HCT116 (cell line): Measurements from ENCODE around the gene TMIGD3. TPM values are rescaled to one million over a fixed set of nuclear protein-coding genes. Genes with fewer than 3 reads are reported as not detected.

ENCODE experiments used
- ATAC-seq: fragments of 200-7000 bp; cut with Tn5 transposase; 2 replicates; pipeline ENCODE4 v1.9.1; 2020; ENCODE audit warnings: mild to moderate bottlenecking, moderate library complexity
- BruUV-seq: library from RNA; stranded (reverse); fragments of 400-500 nt; replicated peaks from 2 replicates; lab custom pipeline; 2021; lab: Mats Ljungman, UMichigan
- CTCF ChIA-PET: fragments of 300-600 bp; sonication (Branson Sonifier 250); formaldehyde crosslinking; loops from one replicate; lab custom pipeline; 2021; ENCODE audit warnings: antibody characterized with exemption; lab: Charles Lee
- POLR2A ChIA-PET: fragments of 300-600, 350-600 bp; sonication (Branson Sonifier 250); formaldehyde crosslinking; loops from one replicate; lab custom pipeline; 2021; ENCODE audit warnings: antibody characterized with exemption; lab: Charles Lee
- RAD21 ChIA-PET, 2 experiments: fragments of 300-600 bp; sonication (Branson Sonifier 250); formaldehyde crosslinking; loops; one replicate each; lab custom pipeline; 2023; ENCODE audit warnings: low total read pairs in 2 of 2; ENCODE audit not compliant: uncharacterized antibody in 2 of 2, unreplicated experiment in 2 of 2, low non-redundant PET in 1 of 2; lab: Charles Lee
- DNase-seq: peaks from one replicate; pipeline ENCODE4 v3.0.0-alpha.2; 2010; ENCODE audit warnings: low read depth, low spot score
- H2AFZ ChIP-seq: fragments of 200-600 bp; shearing (Covaris generic), sonication (generic); 2 replicates; pipeline ENCODE4 v1.6.1; 2017; ENCODE audit warnings: low read depth, mixed run types, mixed read lengths, antibody characterized with exemption, low read length; ENCODE audit not compliant: poor library complexity, severe bottlenecking
- H3K27ac ChIP-seq: 2 replicates; pipeline ENCODE4 v1.5.1; 2012; ENCODE audit warnings: low read depth, low read length
- H3K27me3 ChIP-seq: fragments of 200-600 bp; sonication (generic); 2 replicates; pipeline ENCODE4 v1.6.1; 2016; ENCODE audit warnings: mixed run types, low read length, mixed read lengths; ENCODE audit not compliant: insufficient read depth
- H3K36me3 ChIP-seq, 2 experiments: fragments of 200-500 bp in 1 of 2; fragments of 200-600 bp in 1 of 2; sonication (Bioruptor generic) in 1 of 2; sonication (generic) in 1 of 2; 2 replicates each; pipeline versions ENCODE4 v1.5.1 to v1.6.1; 2014 to 2016; ENCODE audit warnings: low read length in 2 of 2, inconsistent platforms in 1 of 2, mixed read lengths in 1 of 2, mixed run types in 1 of 2; ENCODE audit not compliant: insufficient read depth in 2 of 2, control insufficient read depth in 1 of 2
- H3K4me1 ChIP-seq, 2 experiments: fragments of 200-600 bp in 1 of 2; sonication (generic) in 1 of 2; 2 replicates each; pipeline versions ENCODE4 v1.5.1 to v1.6.1; 2012 to 2017; ENCODE audit warnings: low read length in 2 of 2, inconsistent platforms in 1 of 2, mild to moderate bottlenecking in 1 of 2, mixed read lengths in 1 of 2, mixed run types in 1 of 2, moderate library complexity in 1 of 2; ENCODE audit not compliant: insufficient read depth in 2 of 2, control insufficient read depth in 1 of 2
- H3K4me2 ChIP-seq: fragments of 200-600 bp; sonication (generic); 2 replicates; pipeline ENCODE4 v1.6.1; 2017; ENCODE audit warnings: mixed run types, low read length, mixed read lengths
- H3K4me3 ChIP-seq, 2 experiments: fragments of 200-600 bp in 1 of 2; sonication (generic) in 1 of 2; replicated peaks in 1 of 2; 2 replicates each; pipeline ENCODE4 v1.5.1; 2011 to 2016; ENCODE audit warnings: low read length in 2 of 2, control low read depth in 1 of 2, low read depth in 1 of 2, mild to moderate bottlenecking in 1 of 2, mixed read lengths in 1 of 2, mixed run types in 1 of 2
- H3K79me2 ChIP-seq: fragments of 200-600 bp; sonication (generic); 2 replicates; pipeline ENCODE4 v1.6.1; 2017; ENCODE audit warnings: mild to moderate bottlenecking, mixed run types, low read length, moderate library complexity, mixed read lengths; ENCODE audit not compliant: insufficient read depth
- H3K9ac ChIP-seq: fragments of 200-600 bp; sonication (generic); 2 replicates; pipeline ENCODE4 v1.6.1; 2016; ENCODE audit warnings: low read length, mixed read lengths
- H3K9me2 ChIP-seq: fragments of 200-600 bp; sonication (generic), shearing (Covaris generic); 2 replicates; pipeline ENCODE4 v1.6.1; 2017; ENCODE audit warnings: mixed run types, mild to moderate bottlenecking, moderate library complexity; ENCODE audit not compliant: insufficient read depth
- H3K9me3 ChIP-seq, 2 experiments: fragments of 200-500 bp in 1 of 2; fragments of 200-600 bp in 1 of 2; sonication (Bioruptor generic) in 1 of 2; sonication (generic) in 1 of 2; 2 replicates each; pipeline ENCODE4 v1.6.1; 2014 to 2017; ENCODE audit warnings: low read length in 2 of 2, mixed read lengths in 2 of 2, inconsistent platforms in 1 of 2, low read depth in 1 of 2, mild to moderate bottlenecking in 1 of 2, mixed run types in 1 of 2, moderate library complexity in 1 of 2; ENCODE audit not compliant: control insufficient read depth in 1 of 2, insufficient read depth in 1 of 2
- H4K20me1 ChIP-seq: fragments of 200-600 bp; sonication (generic), shearing (Covaris generic); 2 replicates; pipeline ENCODE4 v1.6.1; 2017; ENCODE audit warnings: mixed run types, mild to moderate bottlenecking, moderate library complexity; ENCODE audit not compliant: insufficient read depth
- ATF3 ChIP-seq: IDR thresholded peaks from 2 replicates; pipeline ENCODE4 v1.6.1; 2012
- CBX3 ChIP-seq: IDR thresholded peaks from 2 replicates; pipeline ENCODE4 v1.6.1; 2012; ENCODE audit warnings: low read depth
- CTCF ChIP-seq, 3 experiments: fragments of 200-600 bp in 1 of 3; sonication (generic) in 1 of 3; IDR thresholded peaks in 2 of 3; conservative IDR thresholded peaks in 1 of 3; 2 replicates each; pipeline ENCODE4 v1.5.1; 2012 to 2017; ENCODE audit warnings: low read depth in 2 of 3, low read length in 2 of 3, antibody characterized with exemption in 1 of 3, borderline replicate concordance in 1 of 3, control low read depth in 1 of 3, mild to moderate bottlenecking in 1 of 3, mixed read lengths in 1 of 3, mixed run types in 1 of 3, moderate library complexity in 1 of 3; ENCODE audit not compliant: insufficient read depth in 1 of 3
- ELF1 ChIP-seq: IDR thresholded peaks from 2 replicates; pipeline ENCODE4 v1.6.1; 2012; ENCODE audit warnings: low read depth, borderline replicate concordance
- JUND ChIP-seq: IDR thresholded peaks from 2 replicates; pipeline ENCODE4 v1.6.1; 2012
- MAX ChIP-seq: IDR thresholded peaks from 2 replicates; pipeline ENCODE4 v1.6.1; 2012
- POLR2A ChIP-seq: IDR thresholded peaks from 2 replicates; pipeline ENCODE4 v1.7.0; 2011; ENCODE audit warnings: borderline replicate concordance; ENCODE audit not compliant: insufficient read depth, insufficient read length; ENCODE audit errors: extremely low read depth
- POLR2AphosphoS5 ChIP-seq: IDR thresholded peaks from 2 replicates; pipeline ENCODE4 v1.6.1; 2011; ENCODE audit warnings: mild to moderate bottlenecking, low read depth, low read length, moderate library complexity
- RAD21 ChIP-seq: IDR thresholded peaks from 2 replicates; pipeline ENCODE4 v1.6.1; 2012; ENCODE audit warnings: low read depth, mild to moderate bottlenecking
- SIN3A ChIP-seq: IDR thresholded peaks from 2 replicates; pipeline ENCODE4 v1.6.1; 2012; ENCODE audit warnings: low read depth
- SP1 ChIP-seq: IDR thresholded peaks from 2 replicates; pipeline ENCODE4 v1.6.1; 2012; ENCODE audit warnings: low read depth
- SRF ChIP-seq: IDR thresholded peaks from 2 replicates; pipeline ENCODE4 v1.6.1; 2012; ENCODE audit warnings: low read depth
- YY1 ChIP-seq: IDR thresholded peaks from 2 replicates; pipeline ENCODE4 v1.6.1; 2011; ENCODE audit warnings: low read length, low read depth, moderate library complexity, mild to moderate bottlenecking; ENCODE audit not compliant: insufficient replicate concordance; ENCODE audit errors: extremely low read depth
- ZBTB33 ChIP-seq: IDR thresholded peaks from 2 replicates; pipeline ENCODE4 v1.6.1; 2011; ENCODE audit warnings: mild to moderate bottlenecking, low read length, moderate library complexity; ENCODE audit not compliant: insufficient replicate concordance; ENCODE audit errors: extremely low read depth
- ZFX ChIP-seq: fragments of 450-650 bp; IDR thresholded peaks from 2 replicates; pipeline ENCODE4 v1.6.1; 2017
- ZNF274 ChIP-seq: fragments of 200-500 bp; sonication (Bioruptor generic); IDR thresholded peaks from 2 replicates; pipeline ENCODE4 v1.6.1; 2014; ENCODE audit warnings: mild to moderate bottlenecking, low read depth, low read length, inconsistent platforms
- intact Hi-C: fragments of 100-400 bp; cut with micrococcal nuclease; formaldehyde crosslinking; loops from 2 replicates; pipeline ENCODE4 v1.10.0; 2022
- total RNA-seq: library from RNA; stranded (reverse); gene quantifications from one replicate; pipeline ENCODE4 v1.2.1, GENCODE V29; 2021; ENCODE audit not compliant: unreplicated experiment

Gene TMIGD3
- total RNA-seq, 1 experiment from 2014 or later, result not detected

GRCh38 chr1:111541721-111542120 lies 38.3 kb upstream of the TMIGD3 start:
- H3K9ac ChIP-seq, result no peak overlapping the region
- intact Hi-C loops, result no loop called here
- DNase-seq, result no peak

More at GRCh38 chr1:111541721-111542120, 38.3 kb upstream of the TMIGD3 start:
- Histone ChIP-seq H3K4me3 (no peak overlapping the region), H4K20me1 (no peaks in the 10 kb centered on the region), H3K27me3 (no peaks in the 10 kb centered on the region), H3K9me3 (no peaks in the 10 kb centered on the region), H3K4me2 (peak overlapping the region; percentile 48), H3K9me2 (no peaks in the 10 kb centered on the region), H3K79me2 (no peaks in the 10 kb centered on the region), H3K27ac (no peak overlapping the region), H3K36me3 (no peaks in the 10 kb centered on the region), H2AFZ (peak overlapping the region; percentile 65), H3K4me1 (peaks cover 0 to 19% of the 10 kb centered on the region in 2 experiments; a peak in 2 of 4 replicates)
- TF ChIP-seq SIN3A, result no peak
- TF ChIP-seq ZBTB33, result no peak
- TF ChIP-seq MAX, result no peak
- TF ChIP-seq POLR2AphosphoS5, result no peak
- no peak for TF ChIP-seq SRF
- no peak for TF ChIP-seq YY1
- no peak for TF ChIP-seq POLR2A
- TF ChIP-seq JUND, result no peak
- TF ChIP-seq SP1, result no peak
- TF ChIP-seq ZNF274, result no peak
- TF ChIP-seq CBX3, result no peak
- no peak for TF ChIP-seq ZFX
- no peak for TF ChIP-seq ELF1
- TF ChIP-seq RAD21, result no peak
- TF ChIP-seq CTCF (IDR thresholded peaks at IDR 0.05 in 2 of 3, conservative IDR thresholded peaks at IDR 0.05 in 1 of 3; ENCODE audit: borderline replicate concordance in 1 of 3, insufficient read depth in 1 of 3, low read depth in 2 of 3, low read length in 2 of 3), result no peak
- no peak for TF ChIP-seq ATF3
- ChIA-PET RAD21 (interaction anchor here in 1 of 2 experiments (0.6 kb wide), 1 partner anchor 78 kb away, joined by 4 read pairs; no protein-coding TSS in a partner anchor), CTCF (interaction anchor here (0.6 kb wide), 1 partner anchor 33 kb away, joined by 4 read pairs; no protein-coding TSS in a partner anchor), POLR2A (no interaction called here)
- peak; percentile 71; the same call in 1 of the 2 replicates for ATAC-seq
- BruUV-seq, result no TSS peak
